ENCODE results near the gene DUSP8. TPM values are rescaled to one million over a fixed set of nuclear protein-coding genes. Genes with fewer than 3 reads are reported as not detected.
"Not testable (repeated sequence)": the region's sequence is repeated elsewhere in the genome, so short reads cannot be mapped to it uniquely, and the experiment has no call there.

Gene DUSP8
- 123 TPM for total RNA-seq (ENCODE audit: unreplicated experiment)
- long read RNA-seq, partial matches to known transcripts: 0 of 6 reads
- long read RNA-seq, other reads (novel, unspliced or antisense): 6 of 6 reads

GRCh38 chr11:1572197-1573076, at the start of gene DUSP8:
Gene DUSP8 (minus strand): TSS chr11:1572271. CDS start chr11:1565826, 6,445 bp downstream.
- peaks cover 17% of the 10 kb centered on the region for H3K9me3 Mint-ChIP-seq (ENCODE audit: unreplicated experiment)
- peak within 1 kb of the TSS; percentile 43 for H3K27ac Mint-ChIP-seq (ENCODE audit: unreplicated experiment)
- H3K4me3 Mint-ChIP-seq (ENCODE audit: unreplicated experiment): peak within 1 kb of the TSS; percentile 86
- peak; percentile 97 for DNase-seq
- peaks cover 13% of the 10 kb centered on the region for H3K4me1 Mint-ChIP-seq (ENCODE audit: low read depth, unreplicated experiment)
- peaks cover 4% of the 10 kb centered on the region for H3K36me3 Mint-ChIP-seq (ENCODE audit: unreplicated experiment)
- H3K27me3 Mint-ChIP-seq (ENCODE audit: unreplicated experiment): peaks cover 30% of the 10 kb centered on the region
- no peak for TF ChIP-seq CTCF (IDR thresholded peaks at IDR 0.05; ENCODE audit: partially characterized antibody, unreplicated experiment)

GRCh38 chr11:1619449-1619848, 47.4 kb upstream of the DUSP8 start:
- Mint-ChIP-seq H3K27me3 (ENCODE audit: unreplicated experiment) (peaks cover 13% of the 10 kb centered on the region), H3K27ac (ENCODE audit: unreplicated experiment) (no peak overlapping the region), H3K9me3 (ENCODE audit: unreplicated experiment) (peaks cover 9% of the 10 kb centered on the region), H3K4me3 (ENCODE audit: unreplicated experiment) (no peak overlapping the region), H3K4me1 (ENCODE audit: low read depth, unreplicated experiment) (no peaks in the 10 kb centered on the region), H3K36me3 (ENCODE audit: unreplicated experiment) (peaks cover 16% of the 10 kb centered on the region)
- TF ChIP-seq CTCF (IDR thresholded peaks at IDR 0.05; ENCODE audit: partially characterized antibody, unreplicated experiment): no peak
- DNase-seq: no peak

- no peak overlapping the region for H3K4me3 Mint-ChIP-seq (ENCODE audit: unreplicated experiment)
- H3K9me3 Mint-ChIP-seq (ENCODE audit: unreplicated experiment): peaks cover 9% of the 10 kb centered on the region
- no peak for DNase-seq
- peaks cover 15% of the 10 kb centered on the region for H3K27me3 Mint-ChIP-seq (ENCODE audit: unreplicated experiment)
- no peak overlapping the region for H3K27ac Mint-ChIP-seq (ENCODE audit: unreplicated experiment)
- peaks cover 22% of the 10 kb centered on the region for H3K36me3 Mint-ChIP-seq (ENCODE audit: unreplicated experiment)
- H3K4me1 Mint-ChIP-seq (ENCODE audit: low read depth, unreplicated experiment): no peaks in the 10 kb centered on the region
- TF ChIP-seq CTCF (IDR thresholded peaks at IDR 0.05; ENCODE audit: partially characterized antibody, unreplicated experiment): no peak
Observed at GRCh38 chr11:1618231-1618630, 46.2 kb upstream of the DUSP8 start.

- no peak for TF ChIP-seq CTCF (IDR thresholded peaks at IDR 0.05; ENCODE audit: partially characterized antibody, unreplicated experiment)
- DNase-seq: no peak
- Mint-ChIP-seq H3K36me3 (ENCODE audit: unreplicated experiment) (no peaks in the 10 kb centered on the region), H3K27ac (ENCODE audit: unreplicated experiment) (no peak within 1 kb of the TSS), H3K27me3 (ENCODE audit: unreplicated experiment) (peaks cover 10% of the 10 kb centered on the region), H3K4me1 (ENCODE audit: low read depth, unreplicated experiment) (peaks cover 3% of the 10 kb centered on the region), H3K4me3 (ENCODE audit: unreplicated experiment) (no peak within 1 kb of the TSS), H3K9me3 (ENCODE audit: unreplicated experiment) (peaks cover 7% of the 10 kb centered on the region)
Observed at GRCh38 chr11:1608363-1608762, 36.3 kb upstream of the DUSP8 start, which contains the start of gene KRTAP5-3. Gene KRTAP5-3 (minus strand): TSS chr11:1608463. CDS start chr11:1608385, 78 bp downstream.

- not testable (repeated sequence) for H3K4me1 Mint-ChIP-seq (ENCODE audit: low read depth, unreplicated experiment); H3K27ac Mint-ChIP-seq (ENCODE audit: unreplicated experiment); H3K4me3 Mint-ChIP-seq (ENCODE audit: unreplicated experiment); H3K36me3 Mint-ChIP-seq (ENCODE audit: unreplicated experiment); DNase-seq
- peaks cover 10% of the 10 kb centered on the region for H3K27me3 Mint-ChIP-seq (ENCODE audit: unreplicated experiment)
- H3K9me3 Mint-ChIP-seq (ENCODE audit: unreplicated experiment): peaks cover 10% of the 10 kb centered on the region
Observed at GRCh38 chr11:1607901-1608300, 35.8 kb upstream of the DUSP8 start.

- H3K9me3 Mint-ChIP-seq (ENCODE audit: unreplicated experiment): peaks cover 13% of the 10 kb centered on the region
- H3K36me3 Mint-ChIP-seq (ENCODE audit: unreplicated experiment); H3K27ac Mint-ChIP-seq (ENCODE audit: unreplicated experiment); DNase-seq; H3K4me1 Mint-ChIP-seq (ENCODE audit: low read depth, unreplicated experiment): not testable (repeated sequence)
- peak overlapping the region; percentile 50 for H3K4me3 Mint-ChIP-seq (ENCODE audit: unreplicated experiment)
- H3K27me3 Mint-ChIP-seq (ENCODE audit: unreplicated experiment): peaks cover 10% of the 10 kb centered on the region
Observed at GRCh38 chr11:1607156-1607845, 35.2 kb upstream of the DUSP8 start.

- H3K9me3 Mint-ChIP-seq (ENCODE audit: unreplicated experiment): peaks cover 13% of the 10 kb centered on the region
- DNase-seq; H3K36me3 Mint-ChIP-seq (ENCODE audit: unreplicated experiment); H3K27ac Mint-ChIP-seq (ENCODE audit: unreplicated experiment); H3K4me1 Mint-ChIP-seq (ENCODE audit: low read depth, unreplicated experiment); H3K4me3 Mint-ChIP-seq (ENCODE audit: unreplicated experiment): not testable (repeated sequence)
- peaks cover 10% of the 10 kb centered on the region for H3K27me3 Mint-ChIP-seq (ENCODE audit: unreplicated experiment)
Observed at GRCh38 chr11:1605923-1606322, 33.9 kb upstream of the DUSP8 start.

All from glutamatergic neuron (in vitro differentiated cells).